ENCODE data around the gene MPDZ.

Gene MPDZ

DNA sequence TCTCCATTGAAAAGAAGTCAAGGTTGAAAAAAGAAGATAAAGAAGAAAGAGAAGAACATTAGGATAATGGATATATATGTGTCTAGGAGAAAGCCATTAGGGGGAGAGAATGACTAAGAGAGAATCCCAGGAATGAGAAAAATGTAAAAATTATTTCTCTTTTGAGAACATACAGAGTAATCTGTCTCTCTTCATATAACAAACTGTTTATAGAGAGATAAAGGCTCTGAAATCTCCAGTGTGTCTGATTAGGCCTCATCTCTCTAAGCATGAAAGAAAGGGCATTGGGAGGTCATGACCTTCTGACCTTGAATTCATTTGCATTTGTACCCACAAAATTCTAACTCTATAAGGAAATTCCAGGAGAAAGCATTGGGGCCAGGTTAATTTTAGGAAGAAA is 3.5 kb upstream of the MPDZ start:
- Histone ChIP-seq H3K27me3 (ENCODE audit: low read length) (no peaks in the 10 kb centered on the region), H3K79me2 (ENCODE audit: insufficient read depth, low read length) (no peaks in the 10 kb centered on the region), H3F3A (ENCODE audit: insufficient read depth) (no peaks in the 10 kb centered on the region), H3K9ac (ENCODE audit: low read length) (no peak overlapping the region), H3K27ac (ENCODE audit: low read depth, low read length) (no peak overlapping the region), H3K4me2 (ENCODE audit: low read depth, low read length, poor library complexity, severe bottlenecking) (no peak overlapping the region), H2AFZ (ENCODE audit: low read depth, low read length, severe bottlenecking) (no peak overlapping the region), H3K9me3 (ENCODE audit: insufficient read depth, low read length) (no peaks in the 10 kb centered on the region), H3K36me3 (ENCODE audit: low read length) (no peaks in the 10 kb centered on the region), H3K9me2 (replicated peaks; ENCODE audit: insufficient read depth, low read length) (no peaks in the 10 kb centered on the region), H3K4me3 (ENCODE audit: insufficient read depth, low read length, poor library complexity, severe bottlenecking) (no peak overlapping the region), H4K20me1 (ENCODE audit: low read depth, low read length) (no peaks in the 10 kb centered on the region)
- no peak for TF ChIP-seq EZH2phosphoT487 (conservative IDR thresholded peaks at IDR 0.05; ENCODE audit: low read length)
- TF ChIP-seq, protein P1, sequence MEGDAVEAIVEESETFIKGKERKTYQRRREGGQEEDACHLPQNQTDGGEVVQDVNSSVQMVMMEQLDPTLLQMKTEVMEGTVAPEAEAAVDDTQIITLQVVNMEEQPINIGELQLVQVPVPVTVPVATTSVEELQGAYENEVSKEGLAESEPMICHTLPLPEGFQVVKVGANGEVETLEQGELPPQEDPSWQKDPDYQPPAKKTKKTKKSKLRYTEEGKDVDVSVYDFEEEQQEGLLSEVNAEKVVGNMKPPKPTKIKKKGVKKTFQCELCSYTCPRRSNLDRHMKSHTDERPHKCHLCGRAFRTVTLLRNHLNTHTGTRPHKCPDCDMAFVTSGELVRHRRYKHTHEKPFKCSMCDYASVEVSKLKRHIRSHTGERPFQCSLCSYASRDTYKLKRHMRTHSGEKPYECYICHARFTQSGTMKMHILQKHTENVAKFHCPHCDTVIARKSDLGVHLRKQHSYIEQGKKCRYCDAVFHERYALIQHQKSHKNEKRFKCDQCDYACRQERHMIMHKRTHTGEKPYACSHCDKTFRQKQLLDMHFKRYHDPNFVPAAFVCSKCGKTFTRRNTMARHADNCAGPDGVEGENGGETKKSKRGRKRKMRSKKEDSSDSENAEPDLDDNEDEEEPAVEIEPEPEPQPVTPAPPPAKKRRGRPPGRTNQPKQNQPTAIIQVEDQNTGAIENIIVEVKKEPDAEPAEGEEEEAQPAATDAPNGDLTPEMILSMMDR (IDR thresholded peaks at IDR 0.05; ENCODE audit: insufficient read depth, low read length, poor library complexity, severe bottlenecking), result no peak

GRCh38 chr9:13281356-13282016 is 2.0 kb upstream of the MPDZ start:
- no peak overlapping the region for H3K4me3 ChIP-seq (ENCODE audit: insufficient read depth, low read length, poor library complexity, severe bottlenecking)
- H3K9ac ChIP-seq (ENCODE audit: low read length), result no peak overlapping the region
- H3K4me2 ChIP-seq (ENCODE audit: low read depth, low read length, poor library complexity, severe bottlenecking), result no peak overlapping the region
- H3K27ac ChIP-seq (ENCODE audit: low read depth, low read length), result no peak overlapping the region
- no peaks in the 10 kb centered on the region for H3K9me2 ChIP-seq (replicated peaks; ENCODE audit: insufficient read depth, low read length)
- no peak overlapping the region for H2AFZ ChIP-seq (ENCODE audit: low read depth, low read length, severe bottlenecking)
- no peaks in the 10 kb centered on the region for H3K27me3 ChIP-seq (ENCODE audit: low read length)
- no peaks in the 10 kb centered on the region for H4K20me1 ChIP-seq (ENCODE audit: low read depth, low read length)
- TF ChIP-seq EZH2phosphoT487 (conservative IDR thresholded peaks at IDR 0.05; ENCODE audit: low read length), result no peak
- TF ChIP-seq, protein P1 (IDR thresholded peaks at IDR 0.05; ENCODE audit: insufficient read depth, low read length, poor library complexity, severe bottlenecking), result no peak
- no peaks in the 10 kb centered on the region for H3F3A ChIP-seq (ENCODE audit: insufficient read depth)
- no peaks in the 10 kb centered on the region for H3K79me2 ChIP-seq (ENCODE audit: insufficient read depth, low read length)
- no peaks in the 10 kb centered on the region for H3K9me3 ChIP-seq (ENCODE audit: insufficient read depth, low read length)
- no peaks in the 10 kb centered on the region for H3K36me3 ChIP-seq (ENCODE audit: low read length)

GRCh38 chr9:13278368-13279246 is 885 bp downstream of the MPDZ start:
- Histone ChIP-seq H3K79me2 (ENCODE audit: insufficient read depth, low read length) (no peaks in the 10 kb centered on the region), H3K9me3 (ENCODE audit: insufficient read depth, low read length) (no peaks in the 10 kb centered on the region), H3K4me2 (ENCODE audit: low read depth, low read length, poor library complexity, severe bottlenecking) (no peak overlapping the region), H3K36me3 (ENCODE audit: low read length) (no peaks in the 10 kb centered on the region), H2AFZ (ENCODE audit: low read depth, low read length, severe bottlenecking) (no peak overlapping the region), H3K27me3 (ENCODE audit: low read length) (no peaks in the 10 kb centered on the region), H3K9me2 (replicated peaks; ENCODE audit: insufficient read depth, low read length) (no peaks in the 10 kb centered on the region), H3K4me3 (ENCODE audit: insufficient read depth, low read length, poor library complexity, severe bottlenecking) (no peak overlapping the region), H3K27ac (ENCODE audit: low read depth, low read length) (no peak overlapping the region), H4K20me1 (ENCODE audit: low read depth, low read length) (no peaks in the 10 kb centered on the region), H3K9ac (ENCODE audit: low read length) (no peak overlapping the region), H3F3A (ENCODE audit: insufficient read depth) (no peaks in the 10 kb centered on the region)
- TF ChIP-seq, protein P1 (IDR thresholded peaks at IDR 0.05; ENCODE audit: insufficient read depth, low read length, poor library complexity, severe bottlenecking), result no peak
- no peak for TF ChIP-seq EZH2phosphoT487 (conservative IDR thresholded peaks at IDR 0.05; ENCODE audit: low read length)

Measured in SU-DHL-6 (cell line).